ENCODE data around the gene GMDS. TPM values are rescaled to one million over a fixed set of nuclear protein-coding genes. Genes with fewer than 3 reads are reported as not detected.

Gene GMDS
- total and polyA plus RNA-seq, 2 of the 13 experiments (the other 11 are each of a cell fraction or from before 2014, with no cell fraction given), result 64.4 to 112 TPM

- TF ChIP-seq ZNF333 (CRISPR knock-in tag; IDR thresholded peaks at IDR 0.05; ENCODE audit: borderline replicate concordance) (0 out of 2 replicates have a peak, but pooled peaks have one; percentile 10), ZNF800 (CRISPR knock-in tag; IDR thresholded peaks at IDR 0.05) (peak; percentile 75; the same call in 1 of the 2 replicates), THAP7 (CRISPR knock-in tag; IDR thresholded peaks at IDR 0.05) (0 out of 2 replicates have a peak, but pooled peaks have one; percentile 6), ZNF782 (CRISPR knock-in tag; IDR thresholded peaks at IDR 0.05; ENCODE audit: borderline replicate concordance) (no peak), KAT8 (CRISPR knock-in tag; IDR thresholded peaks at IDR 0.05) (0 out of 2 replicates have a peak, but pooled peaks have one; percentile 25), ZNF335 (CRISPR knock-in tag; IDR thresholded peaks at IDR 0.05) (peak; percentile 56; the same call in 1 of the 2 replicates), TBL1XR1 (IDR thresholded peaks at IDR 0.05; ENCODE audit: borderline replicate concordance, low read length, partially characterized antibody) (no peak), ZNF431 (CRISPR knock-in tag; IDR thresholded peaks at IDR 0.05; ENCODE audit: borderline replicate concordance, low read depth) (no peak), TCF12 (IDR thresholded peaks at IDR 0.05) (no peak), TCF12 (CRISPR knock-in tag; IDR thresholded peaks at IDR 0.05) (0 out of 2 replicates have a peak, but pooled peaks have one; percentile 11)
- TF ChIP-seq, protein P1, sequence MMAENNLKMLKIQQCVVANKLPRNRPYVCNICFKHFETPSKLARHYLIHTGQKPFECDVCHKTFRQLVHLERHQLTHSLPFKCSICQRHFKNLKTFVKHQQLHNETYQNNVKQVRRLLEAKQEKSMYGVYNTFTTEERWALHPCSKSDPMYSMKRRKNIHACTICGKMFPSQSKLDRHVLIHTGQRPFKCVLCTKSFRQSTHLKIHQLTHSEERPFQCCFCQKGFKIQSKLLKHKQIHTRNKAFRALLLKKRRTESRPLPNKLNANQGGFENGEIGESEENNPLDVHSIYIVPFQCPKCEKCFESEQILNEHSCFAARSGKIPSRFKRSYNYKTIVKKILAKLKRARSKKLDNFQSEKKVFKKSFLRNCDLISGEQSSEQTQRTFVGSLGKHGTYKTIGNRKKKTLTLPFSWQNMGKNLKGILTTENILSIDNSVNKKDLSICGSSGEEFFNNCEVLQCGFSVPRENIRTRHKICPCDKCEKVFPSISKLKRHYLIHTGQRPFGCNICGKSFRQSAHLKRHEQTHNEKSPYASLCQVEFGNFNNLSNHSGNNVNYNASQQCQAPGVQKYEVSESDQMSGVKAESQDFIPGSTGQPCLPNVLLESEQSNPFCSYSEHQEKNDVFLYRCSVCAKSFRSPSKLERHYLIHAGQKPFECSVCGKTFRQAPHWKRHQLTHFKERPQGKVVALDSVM (CRISPR knock-in tag; IDR thresholded peaks at IDR 0.05), result peak; percentile 74; the same call in 1 of the 2 replicates
- TF ChIP-seq, protein P2, sequence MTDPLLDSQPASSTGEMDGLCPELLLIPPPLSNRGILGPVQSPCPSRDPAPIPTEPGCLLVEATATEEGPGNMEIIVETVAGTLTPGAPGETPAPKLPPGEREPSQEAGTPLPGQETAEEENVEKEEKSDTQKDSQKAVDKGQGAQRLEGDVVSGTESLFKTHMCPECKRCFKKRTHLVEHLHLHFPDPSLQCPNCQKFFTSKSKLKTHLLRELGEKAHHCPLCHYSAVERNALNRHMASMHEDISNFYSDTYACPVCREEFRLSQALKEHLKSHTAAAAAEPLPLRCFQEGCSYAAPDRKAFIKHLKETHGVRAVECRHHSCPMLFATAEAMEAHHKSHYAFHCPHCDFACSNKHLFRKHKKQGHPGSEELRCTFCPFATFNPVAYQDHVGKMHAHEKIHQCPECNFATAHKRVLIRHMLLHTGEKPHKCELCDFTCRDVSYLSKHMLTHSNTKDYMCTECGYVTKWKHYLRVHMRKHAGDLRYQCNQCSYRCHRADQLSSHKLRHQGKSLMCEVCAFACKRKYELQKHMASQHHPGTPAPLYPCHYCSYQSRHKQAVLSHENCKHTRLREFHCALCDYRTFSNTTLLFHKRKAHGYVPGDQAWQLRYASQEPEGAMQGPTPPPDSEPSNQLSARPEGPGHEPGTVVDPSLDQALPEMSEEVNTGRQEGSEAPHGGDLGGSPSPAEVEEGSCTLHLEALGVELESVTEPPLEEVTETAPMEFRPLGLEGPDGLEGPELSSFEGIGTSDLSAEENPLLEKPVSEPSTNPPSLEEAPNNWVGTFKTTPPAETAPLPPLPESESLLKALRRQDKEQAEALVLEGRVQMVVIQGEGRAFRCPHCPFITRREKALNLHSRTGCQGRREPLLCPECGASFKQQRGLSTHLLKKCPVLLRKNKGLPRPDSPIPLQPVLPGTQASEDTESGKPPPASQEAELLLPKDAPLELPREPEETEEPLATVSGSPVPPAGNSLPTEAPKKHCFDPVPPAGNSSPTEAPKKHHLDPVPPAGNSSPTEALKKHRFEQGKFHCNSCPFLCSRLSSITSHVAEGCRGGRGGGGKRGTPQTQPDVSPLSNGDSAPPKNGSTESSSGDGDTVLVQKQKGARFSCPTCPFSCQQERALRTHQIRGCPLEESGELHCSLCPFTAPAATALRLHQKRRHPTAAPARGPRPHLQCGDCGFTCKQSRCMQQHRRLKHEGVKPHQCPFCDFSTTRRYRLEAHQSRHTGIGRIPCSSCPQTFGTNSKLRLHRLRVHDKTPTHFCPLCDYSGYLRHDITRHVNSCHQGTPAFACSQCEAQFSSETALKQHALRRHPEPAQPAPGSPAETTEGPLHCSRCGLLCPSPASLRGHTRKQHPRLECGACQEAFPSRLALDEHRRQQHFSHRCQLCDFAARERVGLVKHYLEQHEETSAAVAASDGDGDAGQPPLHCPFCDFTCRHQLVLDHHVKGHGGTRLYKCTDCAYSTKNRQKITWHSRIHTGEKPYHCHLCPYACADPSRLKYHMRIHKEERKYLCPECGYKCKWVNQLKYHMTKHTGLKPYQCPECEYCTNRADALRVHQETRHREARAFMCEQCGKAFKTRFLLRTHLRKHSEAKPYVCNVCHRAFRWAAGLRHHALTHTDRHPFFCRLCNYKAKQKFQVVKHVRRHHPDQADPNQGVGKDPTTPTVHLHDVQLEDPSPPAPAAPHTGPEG (CRISPR knock-in tag; IDR thresholded peaks at IDR 0.05), result 0 out of 2 replicates have a peak, but pooled peaks have one; percentile 28
These were observed 635.5 kb downstream of the GMDS start, which contains the start of gene FOXC1 (continued) for GRCh38 chr6:1609648-1610496.
